ENCODE measurements around the gene HBZ.

DNA sequence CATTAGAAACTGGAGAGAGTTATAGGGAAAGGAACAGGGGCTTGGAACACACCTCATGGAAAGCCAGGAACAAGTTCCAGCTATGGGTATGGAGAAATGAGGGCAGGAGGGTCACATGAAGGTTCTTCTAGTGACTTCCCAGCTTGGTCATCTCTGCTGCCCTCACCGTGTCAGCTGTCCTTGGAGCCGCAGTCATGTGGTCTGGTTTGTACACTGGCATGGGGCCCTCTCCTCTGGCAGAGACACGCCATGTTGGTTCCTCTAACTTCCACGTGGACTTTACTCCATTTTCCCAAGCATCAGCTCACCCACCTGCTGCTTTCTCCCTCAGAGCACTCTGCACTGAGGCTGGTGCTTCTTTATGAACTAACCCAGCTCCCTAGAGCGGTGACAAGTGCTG is 48.1 kb upstream of the HBZ start:
- no peak for TF ChIP-seq ESRRG (CRISPR knock-in tag; IDR thresholded peaks at IDR 0.05)
- no peak for TF ChIP-seq ZFP30 (CRISPR knock-in tag; IDR thresholded peaks at IDR 0.05)
- TF ChIP-seq ZC3H10 (CRISPR knock-in tag; IDR thresholded peaks at IDR 0.05) = no peak
- no peak for TF ChIP-seq RARB (CRISPR knock-in tag; IDR thresholded peaks at IDR 0.05)

Measured in SK-N-SH treated with all-trans-retinoic acid at 6 μM for 48 hours (cell line).